SK-N-SH (cell line): Measurements from ENCODE around the gene METTL26. TPM values are rescaled to one million over a fixed set of nuclear protein-coding genes. Genes with fewer than 3 reads are reported as not detected.

Experiments
- CTCF ChIA-PET: fragments of 300-600, 350-600 bp; formaldehyde crosslinking; extraction: SDS; loops from one replicate; lab custom pipeline; 2021; lab: Yijun Ruan, JAX
- POLR2A ChIA-PET: fragments of 350-600 bp; sonication (Branson Sonifier 250); formaldehyde crosslinking; extraction: SDS; loops from one replicate; lab custom pipeline; 2020; ENCODE audit warnings: antibody characterized with exemption, inconsistent platforms; lab: Yijun Ruan, JAX
- DNase-seq: peaks from one replicate; pipeline ENCODE4 v3.0.0; 2012
- H2AFZ ChIP-seq: fragments of 200-600 bp; sonication (generic); 2 replicates; pipeline ENCODE4 v1.8.1; 2016; ENCODE audit warnings: antibody characterized with exemption, mild to moderate bottlenecking, low read depth
- H3F3A ChIP-seq: fragments of 200-600 bp; sonication (generic); replicated peaks from 2 replicates; pipeline ENCODE3; 2016; ENCODE audit warnings: antibody characterized with exemption, mild to moderate bottlenecking; ENCODE audit not compliant: insufficient read depth
- H3K27ac ChIP-seq, 2 experiments: fragments of 200-500 bp in 1 of 2; fragments of 200-600 bp in 1 of 2; sonication (Bioruptor generic) in 1 of 2; sonication (generic), shearing (Covaris generic) in 1 of 2; 2 replicates each; pipeline versions ENCODE4 v1.5.1 to v1.6.1; 2014 to 2016; ENCODE audit warnings: low read depth in 2 of 2, inconsistent platforms in 1 of 2, low read length in 1 of 2, mild to moderate bottlenecking in 1 of 2, mixed read lengths in 1 of 2
- H3K27me3 ChIP-seq: fragments of 200-600 bp; sonication (generic), shearing (Covaris generic); 2 replicates; pipeline ENCODE4 v1.6.1; 2016; ENCODE audit warnings: mixed run types; ENCODE audit not compliant: insufficient read depth
- H3K36me3 ChIP-seq, 2 experiments: fragments of 200-500 bp in 1 of 2; fragments of 200-600 bp in 1 of 2; sonication (Bioruptor generic) in 1 of 2; sonication (generic) in 1 of 2; replicated peaks in 1 of 2; 2 replicates each; pipeline versions ENCODE3 to v1.5.1; 2014 to 2016; ENCODE audit warnings: low read length in 1 of 2, mild to moderate bottlenecking in 1 of 2; ENCODE audit not compliant: insufficient read depth in 2 of 2, control insufficient read depth in 1 of 2
- H3K4me1 ChIP-seq, 2 experiments: fragments of 200-500 bp in 1 of 2; fragments of 200-600 bp in 1 of 2; sonication (Bioruptor generic) in 1 of 2; sonication (generic), shearing (Covaris generic) in 1 of 2; 2 replicates each; pipeline versions ENCODE4 v1.5.1 to v1.6.1; 2014 to 2016; ENCODE audit warnings: low read depth in 1 of 2, low read length in 1 of 2, mixed run types in 1 of 2; ENCODE audit not compliant: insufficient read depth in 2 of 2, control insufficient read depth in 1 of 2
- H3K4me2 ChIP-seq: fragments of 200-600 bp; sonication (generic), shearing (Covaris generic); 2 replicates; pipeline ENCODE4 v1.6.1; 2017; ENCODE audit warnings: mixed run types
- H3K4me3 ChIP-seq, 2 experiments: fragments of 200-500 bp in 1 of 2; fragments of 200-600 bp in 1 of 2; sonication (Bioruptor generic) in 1 of 2; sonication (generic), shearing (Covaris generic) in 1 of 2; 2 replicates each; pipeline versions ENCODE4 v1.5.1 to v1.8.1; 2014 to 2016; ENCODE audit warnings: low read depth in 2 of 2, inconsistent platforms in 1 of 2, low read length in 1 of 2, mild to moderate bottlenecking in 1 of 2, mixed read lengths in 1 of 2, moderate library complexity in 1 of 2
- H3K79me2 ChIP-seq: fragments of 200-600 bp; sonication (generic); 2 replicates; pipeline ENCODE4 v1.8.1; 2017; ENCODE audit warnings: mild to moderate bottlenecking; ENCODE audit not compliant: insufficient read depth
- H3K9ac ChIP-seq: fragments of 200-600 bp; sonication (generic); 2 replicates; pipeline ENCODE4 v1.6.1; 2017; ENCODE audit warnings: mixed run types
- H3K9me2 ChIP-seq: fragments of 200-600 bp; sonication (generic); 2 replicates; pipeline ENCODE4 v1.6.1; 2017; ENCODE audit warnings: mixed run types
- H3K9me3 ChIP-seq: fragments of 200-600 bp; sonication (generic); 2 replicates; pipeline ENCODE4 v1.6.1; 2017; ENCODE audit warnings: mixed run types, mild to moderate bottlenecking, moderate library complexity
- H4K20me1 ChIP-seq: fragments of 200-600 bp; sonication (generic); 2 replicates; pipeline ENCODE4 v1.6.1; 2017; ENCODE audit warnings: mild to moderate bottlenecking, mixed run types; ENCODE audit not compliant: insufficient read depth
- CHD2 ChIP-seq: fragments of 150-350 bp; IDR thresholded peaks from 2 replicates; pipeline ENCODE4 v1.6.1; 2018; ENCODE audit warnings: low read length; ENCODE audit not compliant: partially characterized antibody
- EP300 ChIP-seq, 2 experiments: IDR thresholded peaks; 2 replicates each; pipeline versions ENCODE4 v1.4.0 to v1.6.1; 2012; ENCODE audit warnings: borderline replicate concordance in 1 of 2, low read depth in 1 of 2, low read length in 1 of 2
- EZH2phosphoT487 ChIP-seq: fragments of 200-600 bp; sonication (generic); IDR thresholded peaks from 2 replicates; pipeline ENCODE4 v1.6.1; 2017; ENCODE audit warnings: low read depth, mixed run types, mild to moderate bottlenecking, antibody characterized with exemption, moderate library complexity, borderline replicate concordance
- FOSL2 ChIP-seq: IDR thresholded peaks from 2 replicates; pipeline ENCODE4 v1.4.0; 2012; ENCODE audit warnings: low read depth, mild to moderate bottlenecking, moderate library complexity, borderline replicate concordance
- FOXJ3 ChIP-seq: sonication (generic); formaldehyde crosslinking; IDR thresholded peaks from 2 replicates; pipeline ENCODE4 v1.5.1; 2020; ENCODE audit warnings: mild to moderate bottlenecking, missing genetic modification reagents
- JUND ChIP-seq: IDR thresholded peaks from 2 replicates; pipeline ENCODE4 v1.4.0; 2012
- MAX ChIP-seq: IDR thresholded peaks from 2 replicates; pipeline ENCODE4 v1.4.0; 2012; ENCODE audit warnings: low read depth
- MXI1 ChIP-seq: IDR thresholded peaks from 2 replicates; pipeline ENCODE4 v1.6.1; 2012; ENCODE audit warnings: mild to moderate bottlenecking, low read depth, low read length, improper control_type of control experiment
- NFIC ChIP-seq: IDR thresholded peaks from 2 replicates; pipeline ENCODE4 v1.4.0; 2012; ENCODE audit warnings: borderline replicate concordance
- NRF1 ChIP-seq: IDR thresholded peaks from 2 replicates; pipeline ENCODE4 v1.6.1; 2012; ENCODE audit warnings: low read depth, mild to moderate bottlenecking, low read length
- POLR2AphosphoS5 ChIP-seq: IDR thresholded peaks from 2 replicates; pipeline ENCODE4 v1.6.1; 2012; ENCODE audit warnings: low read depth, low read length
- RAD21 ChIP-seq: IDR thresholded peaks from 2 replicates; pipeline ENCODE4 v1.6.1; 2012; ENCODE audit warnings: mild to moderate bottlenecking, low read length
- RCOR1 ChIP-seq: fragments of 150-350 bp; IDR thresholded peaks from 2 replicates; pipeline ENCODE4 v1.6.1; 2017; ENCODE audit warnings: antibody characterized with exemption, low read length
- RFX5 ChIP-seq: IDR thresholded peaks from 2 replicates; pipeline ENCODE4 v1.6.1; 2012; ENCODE audit warnings: mild to moderate bottlenecking, improper control_type of control experiment, low read length
- RXRA ChIP-seq: IDR thresholded peaks from 2 replicates; pipeline ENCODE4 v1.4.0; 2012; ENCODE audit warnings: low read depth, mild to moderate bottlenecking, borderline replicate concordance
- TAF1 ChIP-seq: IDR thresholded peaks from 2 replicates; pipeline ENCODE4 v1.6.1; 2012; ENCODE audit warnings: low read depth, mild to moderate bottlenecking, low read length, moderate library complexity, borderline replicate concordance
- TCF12 ChIP-seq: IDR thresholded peaks from 2 replicates; pipeline ENCODE4 v1.4.0; 2012
- TEAD4 ChIP-seq: IDR thresholded peaks from 2 replicates; pipeline ENCODE4 v1.4.0; 2012; ENCODE audit warnings: mild to moderate bottlenecking, borderline replicate concordance; ENCODE audit not compliant: insufficient read depth
- USF2 ChIP-seq: fragments of 150-350 bp; IDR thresholded peaks from 2 replicates; pipeline ENCODE4 v1.6.1; 2017; ENCODE audit warnings: antibody characterized with exemption, low read length, low read depth, borderline replicate concordance
- YY1 ChIP-seq: IDR thresholded peaks from 2 replicates; pipeline ENCODE4 v1.4.0; 2012; ENCODE audit warnings: low read depth, mild to moderate bottlenecking
- WGBS: methylation state at CpG from one replicate; pipeline ENCODE4 v1.1.6; 2017; ENCODE audit warnings: low lambda C conversion rate; 5-methylcytosine and 5-hydroxymethylcytosine counted together
- polyA plus RNA-seq, 3 experiments: library from polyadenylated mRNA; depleted of rRNA; stranded (reverse); fragments of >200 nt; gene quantifications; 2 replicates each; pipeline ENCODE4 v1.2.3, GENCODE V29; 2012
- TF ChIP-seq, protein P1 (sequence below): IDR thresholded peaks from 2 replicates; pipeline ENCODE4 v1.4.0; 2012; ENCODE audit warnings: low read depth, borderline replicate concordance
- TF ChIP-seq, protein P2 (sequence below): IDR thresholded peaks from 2 replicates; pipeline ENCODE4 v1.4.0; 2012; ENCODE audit warnings: low read depth, borderline replicate concordance
- TF ChIP-seq, protein P3 (sequence below): IDR thresholded peaks from 2 replicates; pipeline ENCODE4 v1.6.1; 2012; ENCODE audit warnings: mild to moderate bottlenecking, low read depth, low read length, moderate library complexity

The METTL26 gene
- polyA plus RNA-seq, 1 of the 3 experiments (the other 2 are of a cell fraction), result 167 TPM

DNA sequence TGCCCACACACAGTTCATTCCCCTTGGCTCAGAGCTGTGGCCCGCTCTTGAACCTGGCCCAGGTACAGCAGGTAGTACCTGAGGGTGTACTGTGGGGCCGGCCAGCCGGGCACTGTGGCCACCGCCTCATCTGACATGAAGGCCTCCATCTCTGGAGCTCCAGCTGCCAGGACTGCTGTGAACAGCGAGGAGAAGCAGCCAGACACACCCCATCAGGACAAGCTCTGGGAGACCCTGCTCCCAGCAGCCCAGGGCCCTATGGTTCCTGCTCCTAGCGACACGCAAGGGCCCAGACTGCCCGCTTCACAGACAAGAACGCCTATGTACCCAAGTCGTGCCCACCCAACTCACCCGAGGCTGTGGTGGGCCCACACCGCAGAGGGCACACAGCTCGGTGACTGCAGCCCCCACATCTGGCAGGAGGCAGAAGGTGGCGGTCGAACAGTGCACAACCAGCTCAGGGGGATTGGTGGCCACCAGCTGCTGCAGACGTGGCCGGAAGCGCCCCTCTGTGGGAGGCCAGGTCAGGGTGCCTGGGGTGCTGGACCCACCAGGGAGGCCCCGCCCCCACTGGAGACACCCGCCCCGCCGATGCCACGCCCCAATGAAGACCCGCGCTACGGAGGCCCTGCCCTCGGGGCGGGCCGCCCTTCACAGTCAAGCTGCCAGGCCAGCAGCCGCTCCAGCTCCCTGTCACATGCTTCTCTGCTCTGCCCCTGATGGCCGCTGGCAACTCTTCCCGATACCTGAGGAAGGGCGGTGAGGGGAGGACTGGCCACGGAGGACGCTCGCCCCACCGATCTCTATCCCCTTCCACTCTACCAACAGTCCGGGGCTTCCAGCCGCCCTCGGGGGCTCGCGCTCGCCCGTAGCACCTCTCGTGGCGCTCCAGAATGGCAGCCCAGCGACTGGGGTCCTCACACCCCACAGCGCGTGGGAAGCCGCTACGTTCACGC is 43.0 kb upstream of the METTL26 start:
- POLR2A ChIA-PET, result interaction anchor here (0.6 to 1.7 kb wide), 12 partner anchors 10 to 43 kb away, joined by 3 to 10 read pairs (median 4); partner anchors contain the start of genes MCRIP2, METTL26, RHOT2 and WDR24
- 4% methylated on average over 8 of the region's 52 CpGs for WGBS
- TF ChIP-seq TCF12 (no peak), MXI1 (peak; percentile 74; the same call in 1 of the 2 replicates), RCOR1 (no peak), RAD21 (no peak), FOSL2 (no peak), YY1 (no peak), JUND (no peak), CHD2 (no peak), EZH2phosphoT487 (no peak), RFX5 (no peak), NFIC (no peak), POLR2AphosphoS5 (peak; percentile 34; the same call in 1 of the 2 replicates), RXRA (no peak), TAF1 (peak; percentile 25; the same call in 1 of the 2 replicates), EP300 (IDR thresholded peaks at IDR 0.05; ENCODE audit: borderline replicate concordance in 1 of 2, low read depth in 1 of 2, low read length in 1 of 2) (no peak), TEAD4 (no peak), FOXJ3 (CRISPR knock-in tag) (0 out of 2 replicates have a peak, but pooled peaks have one; percentile 44), NRF1 (no peak), MAX (peak; percentile 21; the same call in 1 of the 2 replicates), USF2 (0 out of 2 replicates have a peak, but pooled peaks have one; percentile 16)
- TF ChIP-seq, protein P1, sequence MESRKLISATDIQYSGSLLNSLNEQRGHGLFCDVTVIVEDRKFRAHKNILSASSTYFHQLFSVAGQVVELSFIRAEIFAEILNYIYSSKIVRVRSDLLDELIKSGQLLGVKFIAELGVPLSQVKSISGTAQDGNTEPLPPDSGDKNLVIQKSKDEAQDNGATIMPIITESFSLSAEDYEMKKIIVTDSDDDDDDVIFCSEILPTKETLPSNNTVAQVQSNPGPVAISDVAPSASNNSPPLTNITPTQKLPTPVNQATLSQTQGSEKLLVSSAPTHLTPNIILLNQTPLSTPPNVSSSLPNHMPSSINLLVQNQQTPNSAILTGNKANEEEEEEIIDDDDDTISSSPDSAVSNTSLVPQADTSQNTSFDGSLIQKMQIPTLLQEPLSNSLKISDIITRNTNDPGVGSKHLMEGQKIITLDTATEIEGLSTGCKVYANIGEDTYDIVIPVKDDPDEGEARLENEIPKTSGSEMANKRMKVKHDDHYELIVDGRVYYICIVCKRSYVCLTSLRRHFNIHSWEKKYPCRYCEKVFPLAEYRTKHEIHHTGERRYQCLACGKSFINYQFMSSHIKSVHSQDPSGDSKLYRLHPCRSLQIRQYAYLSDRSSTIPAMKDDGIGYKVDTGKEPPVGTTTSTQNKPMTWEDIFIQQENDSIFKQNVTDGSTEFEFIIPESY, result no peak
- TF ChIP-seq, protein P2, sequence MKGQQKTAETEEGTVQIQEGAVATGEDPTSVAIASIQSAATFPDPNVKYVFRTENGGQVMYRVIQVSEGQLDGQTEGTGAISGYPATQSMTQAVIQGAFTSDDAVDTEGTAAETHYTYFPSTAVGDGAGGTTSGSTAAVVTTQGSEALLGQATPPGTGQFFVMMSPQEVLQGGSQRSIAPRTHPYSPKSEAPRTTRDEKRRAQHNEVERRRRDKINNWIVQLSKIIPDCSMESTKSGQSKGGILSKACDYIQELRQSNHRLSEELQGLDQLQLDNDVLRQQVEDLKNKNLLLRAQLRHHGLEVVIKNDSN, result 0 out of 2 replicates have a peak, but pooled peaks have one; percentile 22
- TF ChIP-seq, protein P3, sequence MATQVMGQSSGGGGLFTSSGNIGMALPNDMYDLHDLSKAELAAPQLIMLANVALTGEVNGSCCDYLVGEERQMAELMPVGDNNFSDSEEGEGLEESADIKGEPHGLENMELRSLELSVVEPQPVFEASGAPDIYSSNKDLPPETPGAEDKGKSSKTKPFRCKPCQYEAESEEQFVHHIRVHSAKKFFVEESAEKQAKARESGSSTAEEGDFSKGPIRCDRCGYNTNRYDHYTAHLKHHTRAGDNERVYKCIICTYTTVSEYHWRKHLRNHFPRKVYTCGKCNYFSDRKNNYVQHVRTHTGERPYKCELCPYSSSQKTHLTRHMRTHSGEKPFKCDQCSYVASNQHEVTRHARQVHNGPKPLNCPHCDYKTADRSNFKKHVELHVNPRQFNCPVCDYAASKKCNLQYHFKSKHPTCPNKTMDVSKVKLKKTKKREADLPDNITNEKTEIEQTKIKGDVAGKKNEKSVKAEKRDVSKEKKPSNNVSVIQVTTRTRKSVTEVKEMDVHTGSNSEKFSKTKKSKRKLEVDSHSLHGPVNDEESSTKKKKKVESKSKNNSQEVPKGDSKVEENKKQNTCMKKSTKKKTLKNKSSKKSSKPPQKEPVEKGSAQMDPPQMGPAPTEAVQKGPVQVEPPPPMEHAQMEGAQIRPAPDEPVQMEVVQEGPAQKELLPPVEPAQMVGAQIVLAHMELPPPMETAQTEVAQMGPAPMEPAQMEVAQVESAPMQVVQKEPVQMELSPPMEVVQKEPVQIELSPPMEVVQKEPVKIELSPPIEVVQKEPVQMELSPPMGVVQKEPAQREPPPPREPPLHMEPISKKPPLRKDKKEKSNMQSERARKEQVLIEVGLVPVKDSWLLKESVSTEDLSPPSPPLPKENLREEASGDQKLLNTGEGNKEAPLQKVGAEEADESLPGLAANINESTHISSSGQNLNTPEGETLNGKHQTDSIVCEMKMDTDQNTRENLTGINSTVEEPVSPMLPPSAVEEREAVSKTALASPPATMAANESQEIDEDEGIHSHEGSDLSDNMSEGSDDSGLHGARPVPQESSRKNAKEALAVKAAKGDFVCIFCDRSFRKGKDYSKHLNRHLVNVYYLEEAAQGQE, result no peak

More for the DNA sequence above, 43.0 kb upstream of the METTL26 start:
- peaks cover 13 to 27% of the 10 kb centered on the region in 2 experiments for H3K36me3 ChIP-seq
- no peaks in the 10 kb centered on the region for H3K27me3 ChIP-seq
- DNase-seq, result peak; percentile 91
- H3K79me2 ChIP-seq, result peaks cover 34% of the 10 kb centered on the region
- no peaks in the 10 kb centered on the region for H3K9me3 ChIP-seq
- CTCF ChIA-PET, result interaction anchor here (0.5 to 3.8 kb wide), 6 partner anchors 11 to 41 kb away, joined by 3 to 20 read pairs (median 10); partner anchors contain the start of genes RHOT2 and WDR90
- peak overlapping the region; percentile 82 to 96 for H3K27ac ChIP-seq
- peaks cover 10% of the 10 kb centered on the region for H3F3A ChIP-seq
- peak overlapping the region; percentile 96 for H3K4me2 ChIP-seq
- no peaks in the 10 kb centered on the region for H3K9me2 ChIP-seq
- H3K4me3 ChIP-seq, result peak overlapping the region; percentile 60 to 70
- H3K9ac ChIP-seq, result peak overlapping the region; percentile 65; the same call in 1 of the 2 replicates
- peaks cover 23% of the 10 kb centered on the region for H4K20me1 ChIP-seq
- 0 out of 2 replicates have a peak overlapping the region, but pooled peaks have one; percentile 82 for H2AFZ ChIP-seq
- peaks cover 8 to 45% of the 10 kb centered on the region in 2 experiments; a peak in 2 of 4 replicates for H3K4me1 ChIP-seq
